ENCODE results near the gene ABCB7.
"Not testable (repeated sequence)": the region's sequence is repeated elsewhere in the genome, so short reads cannot be mapped to it uniquely, and the experiment has no call there.

ABCB7 gene

GRCh38 chrX:75132672-75133071 lies 23.4 kb downstream of the ABCB7 start:
- H3K4me1 ChIP-seq (ENCODE audit: insufficient read depth, low read length) = peaks cover 4% of the 10 kb centered on the region; the same call in 1 of the 2 replicates
- H3K4me3 ChIP-seq (ENCODE audit: low read length) = no peak overlapping the region
- H3K9ac ChIP-seq (ENCODE audit: low read depth, low read length) = no peak overlapping the region
- H3K9me3 ChIP-seq (ENCODE audit: insufficient read depth, low read depth, low read length) = no peaks in the 10 kb centered on the region
- H3K36me3 ChIP-seq (ENCODE audit: insufficient read depth, low read depth, low read length) = no peaks in the 10 kb centered on the region
- no peak overlapping the region for H3K27ac ChIP-seq (ENCODE audit: low read length)
- H3K27me3 ChIP-seq (ENCODE audit: insufficient read depth, low read length) = no peaks in the 10 kb centered on the region

GRCh38 chrX:75131973-75132627 lies 24.0 kb downstream of the ABCB7 start:
- Histone ChIP-seq H3K9me3 (ENCODE audit: insufficient read depth, low read depth, low read length) (no peaks in the 10 kb centered on the region), H3K36me3 (ENCODE audit: insufficient read depth, low read depth, low read length) (no peaks in the 10 kb centered on the region), H3K4me3 (ENCODE audit: low read length) (no peak overlapping the region), H3K9ac (ENCODE audit: low read depth, low read length) (no peak overlapping the region), H3K27me3 (ENCODE audit: insufficient read depth, low read length) (no peaks in the 10 kb centered on the region), H3K4me1 (ENCODE audit: insufficient read depth, low read length) (peaks cover 4% of the 10 kb centered on the region; the same call in 1 of the 2 replicates), H3K27ac (ENCODE audit: low read length) (no peak overlapping the region)

GRCh38 chrX:75129069-75129468 lies 27.0 kb downstream of the ABCB7 start:
- not testable (repeated sequence) for H3K9me3 ChIP-seq (ENCODE audit: insufficient read depth, low read depth, low read length); H3K27ac ChIP-seq (ENCODE audit: low read length); H3K4me3 ChIP-seq (ENCODE audit: low read length); H3K36me3 ChIP-seq (ENCODE audit: insufficient read depth, low read depth, low read length); H3K4me1 ChIP-seq (ENCODE audit: insufficient read depth, low read length); H3K9ac ChIP-seq (ENCODE audit: low read depth, low read length); H3K27me3 ChIP-seq (ENCODE audit: insufficient read depth, low read length)

GRCh38 chrX:75118296-75118695 lies 37.8 kb downstream of the ABCB7 start:
- peaks cover 6% of the 10 kb centered on the region; the same call in 1 of the 2 replicates for H3K4me1 ChIP-seq (ENCODE audit: insufficient read depth, low read length)
- H3K27me3 ChIP-seq (ENCODE audit: insufficient read depth, low read length) = no peaks in the 10 kb centered on the region
- no peak overlapping the region for H3K4me3 ChIP-seq (ENCODE audit: low read length)
- H3K9ac ChIP-seq (ENCODE audit: low read depth, low read length) = no peak overlapping the region
- H3K9me3 ChIP-seq (ENCODE audit: insufficient read depth, low read depth, low read length) = no peaks in the 10 kb centered on the region
- no peak overlapping the region for H3K27ac ChIP-seq (ENCODE audit: low read length)
- H3K36me3 ChIP-seq (ENCODE audit: insufficient read depth, low read depth, low read length) = no peaks in the 10 kb centered on the region

- H3K4me3 ChIP-seq (ENCODE audit: low read length) = no peak overlapping the region
- no peak overlapping the region for H3K27ac ChIP-seq (ENCODE audit: low read length)
- no peak overlapping the region; the same call in 1 of the 2 replicates for H3K9ac ChIP-seq (ENCODE audit: low read depth, low read length)
- H3K36me3 ChIP-seq (ENCODE audit: insufficient read depth, low read depth, low read length) = peaks cover 7% of the 10 kb centered on the region; the same call in 1 of the 2 replicates
- no peaks in the 10 kb centered on the region for H3K27me3 ChIP-seq (ENCODE audit: insufficient read depth, low read length)
- H3K9me3 ChIP-seq (ENCODE audit: insufficient read depth, low read depth, low read length) = no peaks in the 10 kb centered on the region
- H3K4me1 ChIP-seq (ENCODE audit: insufficient read depth, low read length) = peaks cover 6% of the 10 kb centered on the region; the same call in 1 of the 2 replicates
Observed at GRCh38 chrX:75115707-75116413, 40.2 kb downstream of the ABCB7 start.

- Histone ChIP-seq H3K4me1 (ENCODE audit: insufficient read depth, low read length) (peaks cover 6% of the 10 kb centered on the region; the same call in 1 of the 2 replicates), H3K36me3 (ENCODE audit: insufficient read depth, low read depth, low read length) (peaks cover 8% of the 10 kb centered on the region; the same call in 1 of the 2 replicates), H3K9ac (ENCODE audit: low read depth, low read length) (no peak overlapping the region), H3K9me3 (ENCODE audit: insufficient read depth, low read depth, low read length) (no peaks in the 10 kb centered on the region), H3K27me3 (ENCODE audit: insufficient read depth, low read length) (no peaks in the 10 kb centered on the region), H3K4me3 (ENCODE audit: low read length) (no peak overlapping the region), H3K27ac (ENCODE audit: low read length) (no peak overlapping the region)
Observed at GRCh38 chrX:75114638-75115037, 41.4 kb downstream of the ABCB7 start.

- Histone ChIP-seq H3K9me3 (ENCODE audit: insufficient read depth, low read depth, low read length) (no peaks in the 10 kb centered on the region), H3K4me3 (ENCODE audit: low read length) (no peak overlapping the region), H3K4me1 (ENCODE audit: insufficient read depth, low read length) (peaks cover 6% of the 10 kb centered on the region; the same call in 1 of the 2 replicates), H3K9ac (ENCODE audit: low read depth, low read length) (no peak overlapping the region), H3K27me3 (ENCODE audit: insufficient read depth, low read length) (no peaks in the 10 kb centered on the region), H3K27ac (ENCODE audit: low read length) (no peak overlapping the region), H3K36me3 (ENCODE audit: insufficient read depth, low read depth, low read length) (peaks cover 8% of the 10 kb centered on the region; the same call in 1 of the 2 replicates)
Observed at GRCh38 chrX:75113664-75114063, 42.4 kb downstream of the ABCB7 start.

- Histone ChIP-seq H3K27me3 (ENCODE audit: insufficient read depth, low read length) (no peaks in the 10 kb centered on the region), H3K9me3 (ENCODE audit: insufficient read depth, low read depth, low read length) (no peaks in the 10 kb centered on the region), H3K4me3 (ENCODE audit: low read length) (no peak overlapping the region), H3K36me3 (ENCODE audit: insufficient read depth, low read depth, low read length) (peaks cover 8% of the 10 kb centered on the region; the same call in 1 of the 2 replicates), H3K27ac (ENCODE audit: low read length) (no peak overlapping the region), H3K4me1 (ENCODE audit: insufficient read depth, low read length) (no peaks in the 10 kb centered on the region), H3K9ac (ENCODE audit: low read depth, low read length) (no peak overlapping the region)
Observed at GRCh38 chrX:75107863-75108509, 48.1 kb downstream of the ABCB7 start.

GRCh38 chrX:75106772-75107171 lies 49.3 kb downstream of the ABCB7 start:
- Histone ChIP-seq H3K9me3 (ENCODE audit: insufficient read depth, low read depth, low read length) (no peaks in the 10 kb centered on the region), H3K9ac (ENCODE audit: low read depth, low read length) (no peak overlapping the region), H3K4me3 (ENCODE audit: low read length) (no peak overlapping the region), H3K27ac (ENCODE audit: low read length) (no peak overlapping the region), H3K36me3 (ENCODE audit: insufficient read depth, low read depth, low read length) (peaks cover 8% of the 10 kb centered on the region; the same call in 1 of the 2 replicates), H3K4me1 (ENCODE audit: insufficient read depth, low read length) (no peaks in the 10 kb centered on the region), H3K27me3 (ENCODE audit: insufficient read depth, low read length) (no peaks in the 10 kb centered on the region)

- peaks cover 13% of the 10 kb centered on the region; the same call in 1 of the 2 replicates for H3K36me3 ChIP-seq (ENCODE audit: insufficient read depth, low read depth, low read length)
- no peak overlapping the region for H3K4me3 ChIP-seq (ENCODE audit: low read length)
- H3K27me3 ChIP-seq (ENCODE audit: insufficient read depth, low read length) = no peaks in the 10 kb centered on the region
- no peaks in the 10 kb centered on the region for H3K9me3 ChIP-seq (ENCODE audit: insufficient read depth, low read depth, low read length)
- no peak overlapping the region for H3K9ac ChIP-seq (ENCODE audit: low read depth, low read length)
- no peaks in the 10 kb centered on the region for H3K4me1 ChIP-seq (ENCODE audit: insufficient read depth, low read length)
- no peak overlapping the region for H3K27ac ChIP-seq (ENCODE audit: low read length)
Observed at GRCh38 chrX:75096331-75096730, 59.8 kb downstream of the ABCB7 start.

GRCh38 chrX:75086731-75087195 lies 69.3 kb downstream of the ABCB7 start:
- H3K9me3 ChIP-seq (ENCODE audit: insufficient read depth, low read depth, low read length) = peaks cover 4% of the 10 kb centered on the region
- no peak overlapping the region for H3K27ac ChIP-seq (ENCODE audit: low read length)
- no peaks in the 10 kb centered on the region for H3K36me3 ChIP-seq (ENCODE audit: insufficient read depth, low read depth, low read length)
- H3K4me1 ChIP-seq (ENCODE audit: insufficient read depth, low read length) = no peaks in the 10 kb centered on the region
- H3K4me3 ChIP-seq (ENCODE audit: low read length) = no peak overlapping the region
- no peak overlapping the region for H3K9ac ChIP-seq (ENCODE audit: low read depth, low read length)
- no peaks in the 10 kb centered on the region for H3K27me3 ChIP-seq (ENCODE audit: insufficient read depth, low read length)

All from iPS-20b (cell line).